IMR-90 (cell line): ENCODE data around the gene ERP44. TPM values are rescaled to one million over a fixed set of nuclear protein-coding genes. Genes with fewer than 3 reads are reported as not detected.

Experiments
- ATAC-seq: fragments of 200-7000 bp; cut with Tn5 transposase; 2 replicates; pipeline ENCODE4 v1.9.1; 2020; ENCODE audit warnings: low read depth, mild to moderate bottlenecking, moderate library complexity
- BruUV-seq: library from RNA; stranded (reverse); fragments of 400-500 nt; replicated peaks from 2 replicates; lab custom pipeline; 2021; lab: Mats Ljungman, UMichigan
- CTCF ChIA-PET: fragments of 300-600 bp; formaldehyde crosslinking; extraction: SDS; loops from one replicate; lab custom pipeline; 2021; ENCODE audit warnings: antibody characterized with exemption; lab: Yijun Ruan, JAX
- POLR2A ChIA-PET: fragments of 300-600 bp; sonication (Branson Sonifier 250); formaldehyde crosslinking; loops from one replicate; lab custom pipeline; 2022; ENCODE audit warnings: antibody characterized with exemption; ENCODE audit not compliant: unreplicated experiment; lab: Charles Lee
- DNase-seq: peaks from one replicate; pipeline ENCODE4 v3.0.0; 2013
- H2AFZ ChIP-seq: replicated peaks from 2 replicates; pipeline ENCODE3; 2013; ENCODE audit warnings: low read length, mild to moderate bottlenecking; ENCODE audit not compliant: poor library complexity
- H2AK5ac ChIP-seq: 2 replicates; pipeline ENCODE4 v1.6.1; 2013; ENCODE audit warnings: low read depth, low read length, inconsistent platforms
- H2AK9ac ChIP-seq: replicated peaks from 2 replicates; pipeline ENCODE3; 2013; ENCODE audit warnings: mild to moderate bottlenecking, low read depth, low read length, moderate library complexity; ENCODE audit not compliant: poor library complexity
- H2BK120ac ChIP-seq: 2 replicates; pipeline ENCODE4 v1.6.1; 2013; ENCODE audit warnings: low read depth, low read length, inconsistent platforms
- H2BK15ac ChIP-seq: 3 replicates; pipeline ENCODE4 v1.6.1; 2013; ENCODE audit warnings: low read depth, low read length, inconsistent platforms
- H2BK20ac ChIP-seq: 2 replicates; pipeline ENCODE4 v1.6.1; 2013; ENCODE audit warnings: low read depth, mild to moderate bottlenecking, inconsistent platforms, low read length, moderate library complexity
- H2BK5ac ChIP-seq: 2 replicates; pipeline ENCODE4 v1.6.1; 2013; ENCODE audit warnings: mild to moderate bottlenecking, low read depth, low read length, inconsistent platforms; ENCODE audit not compliant: poor library complexity, severe bottlenecking
- H3K14ac ChIP-seq: replicated peaks from 2 replicates; pipeline ENCODE4 v1.6.1; 2013; ENCODE audit warnings: low read depth, low read length, inconsistent platforms
- H3K18ac ChIP-seq: 2 replicates; pipeline ENCODE4 v1.6.1; 2013; ENCODE audit warnings: low read depth, low read length, control low read depth
- H3K23ac ChIP-seq: 2 replicates; pipeline ENCODE4 v1.6.1; 2013; ENCODE audit warnings: low read depth, low read length, inconsistent platforms
- H3K27ac ChIP-seq: 2 replicates; pipeline ENCODE4 v1.5.1; 2013; ENCODE audit warnings: mild to moderate bottlenecking, control low read depth, low read length; ENCODE audit not compliant: insufficient read depth
- H3K27me3 ChIP-seq: 2 replicates; pipeline ENCODE4 v1.6.1; 2013; ENCODE audit warnings: low read length; ENCODE audit not compliant: control insufficient read depth, insufficient read depth
- H3K36me3 ChIP-seq: 2 replicates; pipeline ENCODE4 v1.6.1; 2013; ENCODE audit warnings: low read length, mixed read lengths; ENCODE audit not compliant: control insufficient read depth, insufficient read depth
- H3K4ac ChIP-seq: 2 replicates; pipeline ENCODE4 v1.6.1; 2013; ENCODE audit warnings: low read depth, low read length, inconsistent platforms
- H3K4me1 ChIP-seq: 2 replicates; pipeline ENCODE4 v1.6.1; 2013; ENCODE audit warnings: low read length, mixed read lengths; ENCODE audit not compliant: control insufficient read depth, insufficient read depth
- H3K4me2 ChIP-seq: 2 replicates; pipeline ENCODE4 v1.6.1; 2013; ENCODE audit warnings: low read depth, mild to moderate bottlenecking, control low read depth, low read length, moderate library complexity
- H3K4me3 ChIP-seq: 2 replicates; pipeline ENCODE4 v1.5.1; 2013; ENCODE audit warnings: low read depth, mild to moderate bottlenecking, control low read depth, low read length, moderate library complexity; ENCODE audit not compliant: insufficient read depth
- H3K56ac ChIP-seq: 2 replicates; pipeline ENCODE4 v1.6.1; 2013; ENCODE audit warnings: low read length, inconsistent platforms; ENCODE audit not compliant: insufficient read depth; ENCODE audit errors: extremely low read depth
- H3K79me1 ChIP-seq, 2 experiments: 2 replicates each; pipeline ENCODE4 v1.6.1; 2013; ENCODE audit warnings: low read length in 2 of 2, inconsistent platforms in 1 of 2, low read depth in 1 of 2
- H3K9ac ChIP-seq: 2 replicates; pipeline ENCODE4 v1.6.1; 2013; ENCODE audit warnings: low read depth, low read length, control low read depth
- H3K9me1 ChIP-seq: 2 replicates; pipeline ENCODE4 v1.6.1; 2013; ENCODE audit warnings: low read length, inconsistent platforms; ENCODE audit not compliant: insufficient read depth
- H3K9me3 ChIP-seq: 2 replicates; pipeline ENCODE4 v1.6.1; 2013; ENCODE audit warnings: low read length; ENCODE audit not compliant: control insufficient read depth, insufficient read depth
- H4K20me1 ChIP-seq: 2 replicates; pipeline ENCODE4 v1.6.1; 2013; ENCODE audit warnings: low read length, inconsistent platforms; ENCODE audit not compliant: insufficient read depth
- H4K5ac ChIP-seq: 2 replicates; pipeline ENCODE4 v1.6.1; 2013; ENCODE audit warnings: mild to moderate bottlenecking, low read depth, low read length, control low read depth
- H4K8ac ChIP-seq, 2 experiments: 2 replicates each; pipeline ENCODE4 v1.6.1; 2013; ENCODE audit warnings: low read depth in 2 of 2, low read length in 2 of 2, control low read depth in 1 of 2, inconsistent platforms in 1 of 2
- H4K91ac ChIP-seq: 2 replicates; pipeline ENCODE4 v1.6.1; 2013; ENCODE audit warnings: low read depth, low read length, inconsistent platforms; ENCODE audit not compliant: insufficient read depth
- CEBPB ChIP-seq: IDR thresholded peaks from 2 replicates; pipeline ENCODE4 v1.6.1; 2012; ENCODE audit warnings: low read depth, low read length, improper control_type of control experiment
- MAFK ChIP-seq: IDR thresholded peaks from 2 replicates; pipeline ENCODE4 v1.6.1; 2012; ENCODE audit warnings: low read depth, low read length, improper control_type of control experiment
- MXI1 ChIP-seq: IDR thresholded peaks from 2 replicates; pipeline ENCODE4 v1.6.1; 2012; ENCODE audit warnings: low read depth, mild to moderate bottlenecking, low read length, moderate library complexity, borderline replicate concordance
- POLR2A ChIP-seq: IDR thresholded peaks from 2 replicates; pipeline ENCODE4 v1.6.1; 2012; ENCODE audit warnings: mild to moderate bottlenecking, low read depth, low read length
- RAD21 ChIP-seq: IDR thresholded peaks from 2 replicates; pipeline ENCODE4 v1.6.1; 2012; ENCODE audit warnings: low read length, improper control_type of control experiment
- WGBS, 2 experiments: methylation state at CpG; one replicate each; pipeline versions ENCODE4 v1.1.5 to v1.1.7; 2013; ENCODE audit warnings: missing lambda C conversion rate in 2 of 2; ENCODE audit not compliant: insufficient read length in 1 of 2; ENCODE audit errors: extremely low coverage in 2 of 2; 5-methylcytosine and 5-hydroxymethylcytosine counted together
- dilution Hi-C: fragments of 300-500 bp; cut with HindIII; formaldehyde crosslinking; loops from one replicate; pipeline ENCODE4 v1.14.3; 2018; ENCODE audit warnings: low sequenced_read_pairs; ENCODE audit not compliant: unreplicated experiment
- in situ Hi-C: fragments of 300-500 bp; cut with MboI; formaldehyde crosslinking; loops from 3 replicates; pipeline ENCODE4 v1.14.3; 2019; ENCODE audit warnings: low sequenced_read_pairs, inconsistent platforms, mixed read lengths
- intact Hi-C: fragments of 100-400 bp; cut with micrococcal nuclease; formaldehyde crosslinking; loops from 2 replicates; pipeline ENCODE4 v1.10.0; 2022
- polyA plus RNA-seq, 3 experiments: library from polyadenylated mRNA; depleted of rRNA; stranded (reverse); fragments of >200 nt; gene quantifications; 2 replicates each; pipeline ENCODE4 v1.2.3, GENCODE V29; 2012; ENCODE audit warnings: low replicate concordance in 1 of 3
- total RNA-seq: library from RNA; depleted of rRNA; stranded (reverse); fragments of >200 nt; gene quantifications from 2 replicates; pipeline ENCODE4 v1.2.3, GENCODE V29; 2012

The ERP44 gene
- total and polyA plus RNA-seq, 2 of the 4 experiments (the other 2 are of a cell fraction), result 9.1 to 13.5 TPM

DNA sequence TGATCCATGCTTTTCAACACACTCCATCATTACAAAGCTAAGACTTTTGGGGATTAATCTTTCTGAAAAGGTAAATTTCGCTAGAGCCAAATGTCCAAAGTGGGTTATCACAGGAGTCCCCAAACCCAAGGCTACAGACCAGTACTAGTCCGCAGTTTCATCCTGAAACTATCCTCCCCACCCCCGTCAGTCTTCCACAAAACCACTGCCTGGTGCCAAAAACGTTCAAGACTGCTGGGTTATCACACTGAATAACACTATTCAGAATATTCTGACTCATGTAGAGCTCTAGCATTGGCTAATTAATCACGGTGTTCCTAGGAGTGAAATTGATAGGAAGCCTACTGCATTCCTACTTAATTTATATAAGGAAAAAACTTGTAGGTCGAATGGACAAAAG, 24.7 kb downstream of the ERP44 start:
- no peak overlapping the region for H2AK5ac ChIP-seq
- no peak overlapping the region for H3K9ac ChIP-seq
- H2BK20ac ChIP-seq, result no peak overlapping the region
- no peak overlapping the region for H2AK9ac ChIP-seq
- H3K36me3 ChIP-seq, result no peaks in the 10 kb centered on the region
- no peak overlapping the region for H2BK5ac ChIP-seq
- DNase-seq, result no peak
- TF ChIP-seq POLR2A (no peak), MXI1 (no peak), MAFK (no peak), CEBPB (no peak), RAD21 (no peak)
- H3K56ac ChIP-seq, result no peak overlapping the region
- no peaks in the 10 kb centered on the region for H3K27me3 ChIP-seq
- intact Hi-C loops, result no loop called here
- no TSS peak for BruUV-seq
- no peak overlapping the region for H2BK120ac ChIP-seq
- no peak overlapping the region for H3K4me2 ChIP-seq
- no peaks in the 10 kb centered on the region for H3K9me3 ChIP-seq
- CTCF ChIA-PET, result no interaction called here
- in situ Hi-C loops, result no loop called here
- WGBS, 2 experiments, result no CpG with 5 or more reads among the region's 6 CpGs
- H4K20me1 ChIP-seq, result peaks cover 38% of the 10 kb centered on the region
- peaks cover 4% of the 10 kb centered on the region for H3K4me1 ChIP-seq
- dilution Hi-C loops, result no loop called here
- H3K18ac ChIP-seq, result no peak overlapping the region
- no peak overlapping the region for H2BK15ac ChIP-seq
- H2AFZ ChIP-seq, result no peak overlapping the region
- H4K91ac ChIP-seq, result no peak overlapping the region
- 0 out of 2 replicates have a peak, but pooled peaks cover 3% of the 10 kb centered on the region for H3K9me1 ChIP-seq
- POLR2A ChIA-PET, result no interaction called here
- no peak overlapping the region for H4K5ac ChIP-seq
- peaks cover 38 to 59% of the 10 kb centered on the region in 2 experiments for H3K79me1 ChIP-seq
- H3K4me3 ChIP-seq, result no peak overlapping the region
- no peak overlapping the region for H3K14ac ChIP-seq
- H3K23ac ChIP-seq, result no peak overlapping the region
- no peak overlapping the region for H4K8ac ChIP-seq
- no peak overlapping the region for H3K27ac ChIP-seq
- no peak for ATAC-seq
- H3K4ac ChIP-seq, result no peak overlapping the region
